Spleen (tissue), 11 donors: ENCODE measurements around the gene KLKB1. TPM values are rescaled to one million over a fixed set of nuclear protein-coding genes. Genes with fewer than 3 reads are reported as not detected.

Experiments used
- DNase-seq: peaks from one replicate; pipeline ENCODE4 v3.0.0-alpha.2; 2020
- H3K27ac ChIP-seq, 8 donors: fragments of 200-600 bp; sonication (generic) in 7 of 8; 1 replicate in 4 of 8; 2 replicates in 4 of 8; pipeline versions ENCODE4 v1.5.0 to v1.8.0; 2016 to 2021; ENCODE audit warnings: inconsistent platforms in 4 of 8, mild to moderate bottlenecking in 4 of 8, moderate library complexity in 1 of 8
- H3K27me3 ChIP-seq, 7 donors: fragments of 200-600 bp; sonication (generic) in 6 of 7; replicated peaks in 1 of 7; 1 replicate in 4 of 7; 2 replicates in 3 of 7; pipeline versions ENCODE4 v1.5.0 to v1.8.0; 2016 to 2021; ENCODE audit warnings: inconsistent platforms in 3 of 7, mild to moderate bottlenecking in 1 of 7
- H3K36me3 ChIP-seq, 6 donors: fragments of 200-600 bp; sonication (generic) in 5 of 6; 1 replicate in 4 of 6; 2 replicates in 2 of 6; pipeline versions ENCODE4 v1.5.0 to v1.8.0; 2016 to 2021; ENCODE audit warnings: inconsistent platforms in 2 of 6
- H3K4me1 ChIP-seq, 6 donors: fragments of 200-600 bp; sonication (generic) in 5 of 6; 1 replicate in 3 of 6; 2 replicates in 3 of 6; pipeline versions ENCODE4 v1.5.0 to v1.8.0; 2016 to 2021; ENCODE audit warnings: inconsistent platforms in 3 of 6
- H3K4me3 ChIP-seq, 8 donors: fragments of 200-600 bp; sonication (generic) in 7 of 8; 1 replicate in 4 of 8; 2 replicates in 4 of 8; pipeline versions ENCODE4 v1.5.0 to v1.8.0; 2016 to 2021; ENCODE audit warnings: inconsistent platforms in 4 of 8, mild to moderate bottlenecking in 4 of 8, moderate library complexity in 2 of 8
- H3K9me3 ChIP-seq, 8 donors: fragments of 200-600 bp; sonication (generic) in 7 of 8; 1 replicate in 4 of 8; 2 replicates in 4 of 8; pipeline versions ENCODE4 v1.5.0 to v1.8.0; 2016 to 2021; ENCODE audit warnings: inconsistent platforms in 4 of 8
- CTCF ChIP-seq, 11 experiments: fragments of 200-600 bp in 7 of 11; fragments of 450-650 bp in 4 of 11; sonication (generic) in 4 of 11; IDR thresholded peaks in 8 of 11; conservative IDR thresholded peaks in 3 of 11; 1 replicate in 7 of 11; 2 replicates in 4 of 11; pipeline versions ENCODE4 v1.4.0 to v1.8.0; 2016 to 2021; ENCODE audit warnings: antibody characterized with exemption in 11 of 11, inconsistent platforms in 4 of 11, mild to moderate bottlenecking in 1 of 11
- POLR2A ChIP-seq, 3 donors: fragments of 450-650 bp; IDR thresholded peaks; one replicate each; pipeline ENCODE4 v1.5.1; 2017; ENCODE audit warnings: antibody characterized with exemption in 3 of 3, mild to moderate bottlenecking in 1 of 3
- POLR2AphosphoS5 ChIP-seq, 3 donors: sonication (generic); formaldehyde crosslinking; IDR thresholded peaks; one replicate each; pipeline ENCODE4 v1.5.1; 2017; ENCODE audit warnings: antibody characterized with exemption in 3 of 3
- WGBS, 5 donors: extraction: QIAGEN DNeasy Blood & Tissue Kit in 3 of 5; methylation state at CpG; one replicate each; pipeline versions ENCODE4 v1.1.5 to v1.1.7; 2013 to 2018; 5-methylcytosine and 5-hydroxymethylcytosine counted together
- intact Hi-C: fragments of 100-400 bp; cut with DNase I; formaldehyde crosslinking; loops from one replicate; pipeline ENCODE4 v1.15.0; 2023; ENCODE audit warnings: low total_unique reads
- polyA plus RNA-seq, 3 donors: library from polyadenylated mRNA; stranded (reverse); fragments of 200-250 nt; gene quantifications; one replicate each; pipeline ENCODE4 v1.2.1, GENCODE V29; 2013
- total RNA-seq, 7 donors: library from RNA; depleted of rRNA in 3 of 7; stranded (reverse); fragments of >200 nt in 3 of 7; fragmentation: NEBNext Ultra II Directional in 4 of 7; extraction: Animal tissue kit (Norgen Biotek cat#: 25700) in 4 of 7; gene quantifications; one replicate each; pipeline versions ENCODE4 v1.1.0 to v1.2.1, GENCODE V29; 2016 to 2021
- donor health status: healthy with polysubstance abuse.
- donor health status: DM: no; HTN: no; CAD: no; lungs with moderate emphysema.
- donor health status: DM: no; HTN: no; CAD: no.
- donor health status: Bipolar disorder and iron deficiency.
- donor health status: healthy.
- donor health status: DM: no; HTN: no; CAD: no.
- donor health status: DM: yes; HTN: yes; CAD: no.

The KLKB1 gene
- total and polyA plus RNA-seq, 10 donors, result 0.67 to 5.8 (median 1.7) TPM

DNA sequence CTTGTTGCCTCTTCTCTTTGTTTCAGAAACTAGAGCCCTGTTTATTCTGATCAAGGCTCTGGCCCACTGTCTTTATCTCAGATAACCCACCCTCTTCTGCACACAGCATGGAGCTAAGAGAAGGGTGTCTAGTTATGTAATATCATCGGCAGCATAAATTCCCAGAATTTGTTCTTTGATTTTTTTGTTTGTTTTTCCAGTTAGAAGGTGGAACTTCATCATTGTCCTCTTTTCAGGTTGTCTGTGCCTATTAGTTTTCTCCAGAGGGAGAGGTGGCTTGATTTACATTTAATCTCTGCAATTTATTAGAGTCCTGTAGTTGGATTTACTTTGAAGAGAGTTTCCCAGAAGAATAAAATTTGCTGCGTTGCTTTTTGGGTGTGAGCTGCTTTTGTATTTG lies 23.5 kb downstream of the KLKB1 start:
- intact Hi-C loops, result no loop called here

DNA sequence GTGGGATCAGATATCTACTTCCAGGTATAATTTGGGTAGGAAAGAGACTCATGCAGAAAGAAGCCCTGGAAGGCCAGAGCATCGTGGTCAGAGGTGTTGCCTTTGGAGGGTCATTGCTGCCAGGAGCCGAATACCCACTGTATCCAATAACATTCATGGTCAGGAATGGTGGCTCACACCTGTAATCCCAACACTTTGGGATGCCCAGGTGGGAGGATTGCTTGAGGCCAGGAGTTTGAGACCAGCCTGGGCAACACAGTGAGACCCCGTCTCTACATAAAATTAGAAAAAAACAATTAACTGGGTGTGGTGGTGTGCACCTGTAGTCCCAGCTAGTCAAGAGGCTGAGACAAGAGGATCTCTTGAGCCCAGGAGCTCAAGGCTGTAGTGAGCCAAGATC lies 27.8 kb downstream of the KLKB1 start:
- TF ChIP-seq CTCF (IDR thresholded peaks at IDR 0.05 in 8 of 11, conservative IDR thresholded peaks at IDR 0.05 in 3 of 11) (no peak), POLR2AphosphoS5 (IDR thresholded peaks at IDR 0.05) (no peak), POLR2A (IDR thresholded peaks at IDR 0.05) (no peak)
- Histone ChIP-seq H3K36me3 (peaks cover 0 to 7% (median 3%) of the 10 kb centered on the region in 6 donors), H3K9me3 (no peaks in the 10 kb centered on the region), H3K4me3 (no peak overlapping the region), H3K27ac (no peak overlapping the region), H3K27me3 (no peaks in the 10 kb centered on the region), H3K4me1 (no peaks in the 10 kb centered on the region)
- intact Hi-C loops, result no loop called here
- DNase-seq, result no peak
- WGBS, 5 donors, result 85 to 93% (median 90%) methylated on average over 3 of the region's 3 CpGs

More for the DNA sequence above, 23.5 kb downstream of the KLKB1 start:
- 55 to 70% (median 59%) methylated on average over 2 of the region's 2 CpGs for WGBS, 5 donors
- H3K9me3 ChIP-seq, result peaks cover 0 to 4% (median 0%) of the 10 kb centered on the region in 8 donors
- DNase-seq, result no peak
- TF ChIP-seq CTCF (IDR thresholded peaks at IDR 0.05 in 8 of 11, conservative IDR thresholded peaks at IDR 0.05 in 3 of 11), result no peak
- no peak for TF ChIP-seq POLR2A (IDR thresholded peaks at IDR 0.05)
- TF ChIP-seq POLR2AphosphoS5 (IDR thresholded peaks at IDR 0.05), result no peak
- H3K36me3 ChIP-seq, result peaks cover 0 to 7% (median 3%) of the 10 kb centered on the region in 6 donors
- H3K4me3 ChIP-seq, result no peak overlapping the region
- H3K4me1 ChIP-seq, result no peaks in the 10 kb centered on the region
- H3K27ac ChIP-seq, result no peak overlapping the region
- H3K27me3 ChIP-seq, result no peaks in the 10 kb centered on the region

GRCh38 chr4:186258216-186258811 lies 31.0 kb downstream of the KLKB1 start:
- intact Hi-C loops, result no loop called here

More at GRCh38 chr4:186258216-186258811, 31.0 kb downstream of the KLKB1 start:
- DNase-seq, result no peak
- Histone ChIP-seq H3K27ac (no peak overlapping the region), H3K9me3 (no peaks in the 10 kb centered on the region), H3K4me1 (peaks cover 0 to 4% (median 0%) of the 10 kb centered on the region in 6 donors), H3K27me3 (no peaks in the 10 kb centered on the region), H3K4me3 (no peak overlapping the region), H3K36me3 (no peaks in the 10 kb centered on the region)
- WGBS, 5 donors, result 75 to 90% (median 82%) methylated on average over 12 of the region's 12 CpGs
- TF ChIP-seq POLR2AphosphoS5 (IDR thresholded peaks at IDR 0.05), result no peak
- no peak for TF ChIP-seq CTCF (IDR thresholded peaks at IDR 0.05 in 8 of 11, conservative IDR thresholded peaks at IDR 0.05 in 3 of 11)
- no peak for TF ChIP-seq POLR2A (IDR thresholded peaks at IDR 0.05)
